Upper lobe of right lung (tissue), 1 donor: ENCODE measurements around the gene RXFP1. TPM values are rescaled to one million over a fixed set of nuclear protein-coding genes. Genes with fewer than 3 reads are reported as not detected.

Experiments used
- ATAC-seq: fragments of 200-7000 bp; cut with Tn5 transposase; one replicate; pipeline ENCODE4 v1.9.1; 2020; ENCODE audit warnings: mild to moderate bottlenecking, moderate library complexity
- DNase-seq: peaks from one replicate; pipeline ENCODE4 v3.0.0-alpha.2; 2020
- H3K27ac ChIP-seq: fragments of 200-600 bp; one replicate; pipeline ENCODE4 v1.8.0; 2022
- H3K27me3 ChIP-seq: fragments of 200-600 bp; one replicate; pipeline ENCODE4 v1.8.0; 2022; ENCODE audit warnings: mild to moderate bottlenecking
- H3K36me3 ChIP-seq: fragments of 200-600 bp; one replicate; pipeline ENCODE4 v1.8.0; 2022
- H3K4me1 ChIP-seq: fragments of 200-600 bp; one replicate; pipeline ENCODE4 v1.8.0; 2022
- H3K4me3 ChIP-seq: fragments of 200-600 bp; one replicate; pipeline ENCODE4 v1.8.0; 2022; ENCODE audit warnings: mild to moderate bottlenecking
- H3K9me3 ChIP-seq: fragments of 200-600 bp; one replicate; pipeline ENCODE4 v1.8.0; 2022
- intact Hi-C: fragments of 100-400 bp; cut with DNase I; formaldehyde crosslinking; loops from one replicate; pipeline ENCODE4 v1.11.0; 2022
- total RNA-seq: library from RNA; stranded (reverse); fragmentation: NEBNext Ultra II Directional; extraction: Animal tissue kit (Norgen Biotek cat#: 25700); gene quantifications from one replicate; pipeline ENCODE4 v1.2.1, GENCODE V29; 2021
- TF ChIP-seq, protein P1 (sequence below): fragments of 200-600 bp; IDR thresholded peaks from one replicate; pipeline ENCODE4 v1.8.0; 2022; ENCODE audit warnings: antibody characterized with exemption
- donor health status: DM: no; HTN: yes; CAD: no; lungs with severe emphysema.

Gene RXFP1
- total RNA-seq, 1 donor from 2014 or later, result 7.9 TPM

DNA sequence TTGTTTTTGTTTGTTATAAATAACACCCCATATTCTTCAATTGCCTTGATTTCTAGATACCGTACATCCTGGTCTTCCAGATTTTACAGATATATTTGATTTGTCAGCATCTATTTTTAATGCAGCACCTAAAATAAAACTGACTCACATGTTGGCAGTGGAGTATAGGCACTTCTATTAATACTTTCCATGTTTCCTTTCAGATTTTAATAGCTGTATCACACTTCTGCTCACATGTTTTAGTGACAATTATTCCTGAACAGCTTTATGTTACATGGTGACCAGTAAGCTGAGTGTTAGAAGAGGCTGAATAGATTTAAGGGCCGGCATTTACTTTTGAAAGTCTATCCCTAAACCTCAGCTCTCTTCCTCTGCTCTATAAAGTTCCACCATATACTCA lies 103.9 kb downstream of the RXFP1 start:
- no peaks in the 10 kb centered on the region for H3K4me1 ChIP-seq
- DNase-seq (no peak), ATAC-seq (no peak)
- no peak overlapping the region for H3K4me3 ChIP-seq
- TF ChIP-seq, protein P1, sequence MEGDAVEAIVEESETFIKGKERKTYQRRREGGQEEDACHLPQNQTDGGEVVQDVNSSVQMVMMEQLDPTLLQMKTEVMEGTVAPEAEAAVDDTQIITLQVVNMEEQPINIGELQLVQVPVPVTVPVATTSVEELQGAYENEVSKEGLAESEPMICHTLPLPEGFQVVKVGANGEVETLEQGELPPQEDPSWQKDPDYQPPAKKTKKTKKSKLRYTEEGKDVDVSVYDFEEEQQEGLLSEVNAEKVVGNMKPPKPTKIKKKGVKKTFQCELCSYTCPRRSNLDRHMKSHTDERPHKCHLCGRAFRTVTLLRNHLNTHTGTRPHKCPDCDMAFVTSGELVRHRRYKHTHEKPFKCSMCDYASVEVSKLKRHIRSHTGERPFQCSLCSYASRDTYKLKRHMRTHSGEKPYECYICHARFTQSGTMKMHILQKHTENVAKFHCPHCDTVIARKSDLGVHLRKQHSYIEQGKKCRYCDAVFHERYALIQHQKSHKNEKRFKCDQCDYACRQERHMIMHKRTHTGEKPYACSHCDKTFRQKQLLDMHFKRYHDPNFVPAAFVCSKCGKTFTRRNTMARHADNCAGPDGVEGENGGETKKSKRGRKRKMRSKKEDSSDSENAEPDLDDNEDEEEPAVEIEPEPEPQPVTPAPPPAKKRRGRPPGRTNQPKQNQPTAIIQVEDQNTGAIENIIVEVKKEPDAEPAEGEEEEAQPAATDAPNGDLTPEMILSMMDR, result no peak
- H3K9me3 ChIP-seq, result no peaks in the 10 kb centered on the region
- no peaks in the 10 kb centered on the region for H3K36me3 ChIP-seq
- no peak overlapping the region for H3K27ac ChIP-seq
- intact Hi-C loops, result no loop called here
- no peaks in the 10 kb centered on the region for H3K27me3 ChIP-seq

DNA sequence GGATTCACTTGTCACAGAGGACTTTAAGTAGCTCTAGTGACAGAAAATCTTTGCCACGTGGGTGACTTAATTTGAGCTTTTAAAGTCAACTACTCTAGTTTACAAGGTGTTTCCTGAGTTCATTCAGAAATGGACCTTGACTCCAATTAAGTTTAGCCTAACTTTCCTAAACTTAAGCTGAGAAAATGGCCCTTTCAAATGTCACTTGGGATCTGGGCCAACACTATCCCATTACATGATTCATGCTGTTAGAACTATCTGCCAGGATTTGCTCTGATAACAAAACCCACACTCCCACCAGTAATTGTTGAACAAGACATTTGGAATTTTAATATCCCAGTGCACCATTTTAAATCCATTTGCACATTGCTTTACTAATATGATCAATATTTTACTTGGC lies 109.2 kb downstream of the RXFP1 start:
- TF ChIP-seq, protein P1, result no peak
- Histone ChIP-seq H3K4me1 (no peaks in the 10 kb centered on the region), H3K27ac (no peak overlapping the region), H3K4me3 (no peak overlapping the region), H3K36me3 (no peaks in the 10 kb centered on the region), H3K27me3 (no peaks in the 10 kb centered on the region), H3K9me3 (no peaks in the 10 kb centered on the region)
- ATAC-seq (no peak), DNase-seq (no peak)
- intact Hi-C loops, result no loop called here

DNA sequence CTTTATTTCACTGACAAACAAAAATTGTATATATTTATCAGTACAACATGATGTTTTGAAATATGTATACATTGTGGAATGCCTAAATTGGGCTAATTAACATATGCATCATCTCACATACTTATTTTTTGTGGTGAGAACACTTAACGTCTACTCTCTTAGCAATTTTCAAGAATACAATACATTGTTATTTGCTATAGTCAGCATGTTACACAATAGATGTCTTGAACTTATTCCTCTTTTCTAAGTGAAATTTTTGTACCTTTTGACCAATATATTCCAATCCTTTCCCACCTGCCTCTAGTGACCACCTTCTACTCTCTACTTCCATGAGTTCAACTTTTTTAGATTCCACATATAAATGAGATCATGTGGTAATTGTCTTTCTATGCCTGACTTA lies 114.9 kb downstream of the RXFP1 start:
- no peaks in the 10 kb centered on the region for H3K27me3 ChIP-seq
- intact Hi-C loops, result no loop called here
- H3K36me3 ChIP-seq, result no peaks in the 10 kb centered on the region
- no peak for DNase-seq
- ATAC-seq, result no peak
- H3K9me3 ChIP-seq, result no peaks in the 10 kb centered on the region
- H3K4me3 ChIP-seq, result no peak overlapping the region
- TF ChIP-seq, protein P1, result no peak
- no peak overlapping the region for H3K27ac ChIP-seq
- no peaks in the 10 kb centered on the region for H3K4me1 ChIP-seq

DNA sequence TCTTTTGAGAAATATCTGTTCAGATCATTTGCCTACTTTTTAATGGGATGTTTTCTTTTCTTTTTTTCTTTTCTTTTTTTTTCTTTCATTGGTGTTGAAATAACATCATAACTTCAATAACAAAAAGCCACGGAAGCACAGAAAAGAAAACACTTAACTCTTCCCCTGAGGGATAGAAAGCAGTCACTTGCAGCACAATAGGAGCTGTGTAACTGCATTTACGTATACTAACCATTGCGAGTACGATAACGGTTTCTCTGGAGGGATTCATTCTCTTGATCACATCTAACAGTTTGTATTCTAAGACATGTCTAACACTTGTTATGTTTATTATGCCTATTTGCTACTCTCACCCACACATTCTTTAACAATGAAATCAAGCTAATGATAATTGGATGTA lies 122.7 kb downstream of the RXFP1 start:
- Histone ChIP-seq H3K9me3 (no peaks in the 10 kb centered on the region), H3K4me1 (no peaks in the 10 kb centered on the region), H3K27me3 (no peaks in the 10 kb centered on the region), H3K27ac (no peak overlapping the region), H3K36me3 (no peaks in the 10 kb centered on the region), H3K4me3 (no peak overlapping the region)
- intact Hi-C loops, result no loop called here
- ATAC-seq, result no peak
- TF ChIP-seq, protein P1, result no peak
- no peak for DNase-seq

DNA sequence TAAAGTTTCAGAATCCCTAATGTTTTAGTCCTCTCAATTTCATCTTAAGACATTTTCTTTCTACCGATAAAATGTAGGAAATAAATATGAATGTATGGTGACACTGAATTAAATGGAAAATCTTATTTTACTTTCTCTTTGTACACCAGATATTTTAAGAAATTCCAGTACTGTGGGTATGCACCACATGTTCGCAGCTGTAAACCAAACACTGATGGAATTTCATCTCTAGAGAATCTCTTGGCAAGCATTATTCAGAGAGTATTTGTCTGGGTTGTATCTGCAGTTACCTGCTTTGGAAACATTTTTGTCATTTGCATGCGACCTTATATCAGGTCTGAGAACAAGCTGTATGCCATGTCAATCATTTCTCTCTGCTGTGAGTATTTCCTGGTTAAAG lies 123.1 kb downstream of the RXFP1 start:
- DNase-seq, result no peak
- TF ChIP-seq, protein P1, result no peak
- Histone ChIP-seq H3K4me3 (no peak overlapping the region), H3K27ac (no peak overlapping the region), H3K9me3 (no peaks in the 10 kb centered on the region), H3K36me3 (no peaks in the 10 kb centered on the region), H3K4me1 (no peaks in the 10 kb centered on the region), H3K27me3 (no peaks in the 10 kb centered on the region)
- ATAC-seq, result no peak
- intact Hi-C loops, result no loop called here

DNA sequence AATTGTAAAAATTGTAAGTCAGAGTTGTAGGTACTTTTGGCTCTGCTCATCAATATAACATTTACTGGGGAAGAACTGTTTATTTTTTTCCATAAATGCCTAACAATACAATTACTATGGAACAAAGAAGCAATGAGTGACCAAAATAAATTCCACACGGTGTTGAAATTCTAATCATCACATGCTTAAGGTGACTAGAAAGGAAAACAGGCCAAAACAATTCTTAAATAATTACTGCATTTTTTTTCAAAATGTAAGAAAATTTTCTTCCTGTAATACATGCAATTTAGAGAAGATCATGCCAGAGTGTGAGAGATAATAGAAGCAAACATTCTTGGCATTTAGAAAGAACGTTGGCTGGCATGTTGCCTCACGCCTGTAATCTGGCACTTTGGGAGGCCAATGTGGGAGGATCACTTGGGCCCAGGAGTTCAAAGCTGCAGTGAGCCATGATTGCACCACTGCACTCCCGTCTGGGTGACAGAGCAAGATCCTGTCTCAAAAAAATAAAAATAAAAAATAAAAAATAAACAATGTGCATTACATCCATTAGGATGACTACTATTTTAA lies 127.5 kb downstream of the RXFP1 start:
- TF ChIP-seq, protein P1, result no peak
- ATAC-seq (no peak), DNase-seq (no peak)
- Histone ChIP-seq H3K36me3 (no peaks in the 10 kb centered on the region), H3K27ac (no peak overlapping the region), H3K4me3 (no peak overlapping the region), H3K9me3 (no peaks in the 10 kb centered on the region), H3K4me1 (no peaks in the 10 kb centered on the region), H3K27me3 (no peaks in the 10 kb centered on the region)
- intact Hi-C loops, result no loop called here
